PC-3 (cell line): ENCODE measurements around the gene LY6G6F. TPM values are rescaled to one million over a fixed set of nuclear protein-coding genes. Genes with fewer than 3 reads are reported as not detected.

Source experiments
- ATAC-seq: fragments of 200-7000 bp; cut with Tn5 transposase; 2 replicates; pipeline ENCODE4 v1.9.1; 2020; ENCODE audit warnings: mild to moderate bottlenecking, moderate library complexity
- BruUV-seq: library from RNA; stranded (reverse); fragments of 400-500 nt; replicated peaks from 2 replicates; lab custom pipeline; 2021; lab: Mats Ljungman, UMichigan
- CTCF ChIA-PET: fragments of 300-600 bp; sonication (Branson Sonifier 250); formaldehyde crosslinking; loops from one replicate; lab custom pipeline; 2022; ENCODE audit warnings: antibody characterized with exemption; lab: Charles Lee
- POLR2A ChIA-PET: fragments of 300-600 bp; sonication (Branson Sonifier 250); formaldehyde crosslinking; loops from one replicate; lab custom pipeline; 2022; ENCODE audit warnings: antibody characterized with exemption; ENCODE audit not compliant: unreplicated experiment; lab: Charles Lee
- DNase-seq: peaks from one replicate; pipeline ENCODE4 v3.0.0-alpha.2; 2015
- H2AFZ ChIP-seq: fragments of 300-600 bp; sonication (generic); 2 replicates; pipeline ENCODE4 v1.6.0; 2016; ENCODE audit warnings: antibody characterized with exemption, low read length
- H3F3A ChIP-seq: fragments of 300-600 bp; sonication (generic); one replicate; pipeline ENCODE4 v1.6.0; 2017; ENCODE audit warnings: antibody characterized with exemption, low read length, control low read depth, mild to moderate bottlenecking; ENCODE audit not compliant: unreplicated experiment
- H3K27ac ChIP-seq: fragments of 300-600 bp; sonication (generic); 2 replicates; pipeline ENCODE4 v1.5.1; 2016; ENCODE audit warnings: mild to moderate bottlenecking, low read length
- H3K27me3 ChIP-seq: fragments of 300-600 bp; sonication (generic); 2 replicates; pipeline ENCODE4 v1.6.1; 2016; ENCODE audit warnings: low read length, mixed read lengths
- H3K36me3 ChIP-seq: fragments of 300-600 bp; sonication (generic); 2 replicates; pipeline ENCODE4 v1.6.1; 2016; ENCODE audit warnings: low read depth, mixed run types, low read length, mixed read lengths
- H3K4me1 ChIP-seq: fragments of 300-600 bp; sonication (generic); 2 replicates; pipeline ENCODE4 v1.5.1; 2016; ENCODE audit warnings: low read length; ENCODE audit not compliant: insufficient read depth
- H3K4me2 ChIP-seq: fragments of 300-600 bp; sonication (generic); 2 replicates; pipeline ENCODE4 v1.6.0; 2016; ENCODE audit warnings: low read length
- H3K4me3 ChIP-seq: fragments of 300-600 bp; sonication (generic); 2 replicates; pipeline ENCODE4 v1.5.1; 2016; ENCODE audit warnings: mild to moderate bottlenecking, low read length, mixed read lengths
- H3K79me2 ChIP-seq: fragments of 300-600 bp; sonication (generic); 2 replicates; pipeline ENCODE4 v1.6.1; 2017; ENCODE audit warnings: low read length, mixed read lengths
- H3K9ac ChIP-seq: fragments of 300-600 bp; sonication (generic); 2 replicates; pipeline ENCODE4 v1.6.0; 2016; ENCODE audit warnings: mild to moderate bottlenecking, low read length
- H3K9me2 ChIP-seq: fragments of 300-600 bp; sonication (generic); replicated peaks from 2 replicates; pipeline ENCODE4 v1.6.1; 2016; ENCODE audit warnings: mixed run types, low read length, mixed read lengths
- H3K9me3 ChIP-seq: fragments of 300-600 bp; sonication (generic); 2 replicates; pipeline ENCODE4 v1.6.1; 2016; ENCODE audit warnings: low read length, mixed read lengths
- H4K20me1 ChIP-seq: fragments of 300-600 bp; sonication (generic); 2 replicates; pipeline ENCODE4 v1.6.1; 2016; ENCODE audit warnings: low read length, mixed read lengths
- CTCF ChIP-seq: fragments of 300-600 bp; sonication (generic); conservative IDR thresholded peaks from 2 replicates; pipeline ENCODE4 v1.5.1; 2017; ENCODE audit warnings: antibody characterized with exemption, low read depth, mild to moderate bottlenecking, low read length
- EZH2 ChIP-seq: fragments of 300-600 bp; sonication (generic); IDR thresholded peaks from one replicate; pipeline ENCODE4 v1.6.1; 2017; ENCODE audit warnings: antibody characterized with exemption, mild to moderate bottlenecking, low read length; ENCODE audit not compliant: unreplicated experiment
- EZH2phosphoT487 ChIP-seq: fragments of 300-600 bp; sonication (generic); IDR thresholded peaks from 2 replicates; pipeline ENCODE4 v1.6.1; 2018; ENCODE audit warnings: mild to moderate bottlenecking, antibody characterized with exemption, low read length, borderline replicate concordance
- intact Hi-C: fragments of 100-400 bp; cut with micrococcal nuclease; formaldehyde crosslinking; loops from 2 replicates; pipeline ENCODE4 v1.9.0; 2023
- total RNA-seq: library from RNA; depleted of rRNA; stranded (reverse); fragments of >200 nt; gene quantifications from 2 replicates; pipeline ENCODE4 v1.2.3, GENCODE V29; 2014

The LY6G6F gene
- total RNA-seq, 1 experiment from 2014 or later = not detected

- no peaks in the 10 kb centered on the region for H3F3A ChIP-seq
- CTCF ChIA-PET = no interaction called here
- POLR2A ChIA-PET = no interaction called here
- no peaks in the 10 kb centered on the region for H4K20me1 ChIP-seq
- no peaks in the 10 kb centered on the region for H3K27me3 ChIP-seq
- H3K79me2 ChIP-seq = no peaks in the 10 kb centered on the region
- 0 out of 2 replicates have a peak, but pooled peaks cover 3% of the 10 kb centered on the region for H3K4me1 ChIP-seq
- ATAC-seq (no peak), DNase-seq (no peak)
- H3K9me2 ChIP-seq = no peaks in the 10 kb centered on the region
- H3K27ac ChIP-seq = no peak overlapping the region
- no peak for TF ChIP-seq EZH2
- no peak for TF ChIP-seq EZH2phosphoT487
- TF ChIP-seq CTCF = no peak
- intact Hi-C loops = loop anchor here (10.0 kb wide), 2 partner anchors 147 to 177 kb away; partner anchors contain the start of gene NEU1
- H3K4me2 ChIP-seq = no peak overlapping the region
- H3K4me3 ChIP-seq = no peak overlapping the region
- H3K9me3 ChIP-seq = no peaks in the 10 kb centered on the region
- H2AFZ ChIP-seq = no peak overlapping the region
- H3K9ac ChIP-seq = no peak overlapping the region
- H3K36me3 ChIP-seq = peaks cover 8% of the 10 kb centered on the region; the same call in 1 of the 2 replicates
- no TSS peak for BruUV-seq
These were observed 18.6 kb upstream of the LY6G6F start for GRCh38 chr6:31687860-31688693.

DNA sequence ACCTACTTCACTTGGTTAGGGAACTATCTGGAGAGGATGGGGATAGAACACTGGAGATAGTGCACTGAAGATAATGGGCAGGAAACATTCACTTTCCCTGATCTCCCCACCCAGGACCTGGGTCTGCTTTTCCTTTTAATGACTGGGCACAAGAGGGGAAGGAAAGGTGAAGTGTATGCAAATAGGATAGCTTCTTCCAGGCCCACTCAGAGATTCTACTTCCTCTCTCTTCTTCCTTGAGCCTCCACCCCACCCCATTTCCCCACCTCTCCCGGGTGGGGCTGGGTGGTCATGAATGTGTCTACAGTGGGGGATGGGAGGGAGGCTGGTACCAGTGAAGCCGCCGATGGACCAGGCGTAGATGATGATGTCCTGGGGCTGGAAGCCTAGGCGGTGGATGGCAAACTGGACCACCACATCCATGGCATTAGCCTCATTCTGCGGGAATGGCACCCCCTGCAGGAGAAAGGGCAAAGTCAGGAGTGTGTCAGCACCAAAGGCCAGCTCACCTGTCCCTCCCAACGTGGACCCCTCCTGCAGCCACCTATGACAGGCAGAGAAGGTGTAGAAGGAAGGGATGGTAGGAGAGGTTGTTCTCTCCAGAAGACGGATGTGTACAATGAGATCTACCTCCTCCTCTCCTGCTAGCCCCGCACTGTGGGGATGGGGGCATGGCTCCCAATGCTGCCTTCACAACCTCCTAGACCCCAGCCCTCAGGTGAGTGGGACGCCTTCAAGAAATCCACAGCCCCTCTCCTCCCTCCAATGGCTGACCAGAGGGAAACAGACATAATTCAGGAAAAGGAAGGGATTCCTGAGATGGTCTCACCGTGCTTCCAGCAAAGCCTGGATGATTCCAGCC is 17.2 kb upstream of the LY6G6F start:
- intact Hi-C loops = loop anchor here (10.0 kb wide), 2 partner anchors 145 to 175 kb away; partner anchors contain the start of gene NEU1
- H3K4me1 ChIP-seq = 0 out of 2 replicates have a peak, but pooled peaks cover 3% of the 10 kb centered on the region
- no TSS peak for BruUV-seq
- H3F3A ChIP-seq = no peaks in the 10 kb centered on the region
- H3K4me3 ChIP-seq = no peak overlapping the region
- no peaks in the 10 kb centered on the region for H3K9me3 ChIP-seq
- H3K4me2 ChIP-seq = no peak overlapping the region
- H3K9ac ChIP-seq = no peak overlapping the region
- peaks cover 8% of the 10 kb centered on the region; the same call in 1 of the 2 replicates for H3K36me3 ChIP-seq
- H2AFZ ChIP-seq = no peak overlapping the region
- no peaks in the 10 kb centered on the region for H3K79me2 ChIP-seq
- no peak overlapping the region for H3K27ac ChIP-seq
- no peaks in the 10 kb centered on the region for H4K20me1 ChIP-seq
- DNase-seq (no peak), ATAC-seq (0 out of 2 replicates have a peak, but pooled peaks have one; percentile 35)
- CTCF ChIA-PET = no interaction called here
- TF ChIP-seq EZH2phosphoT487 = no peak
- TF ChIP-seq EZH2 = no peak
- TF ChIP-seq CTCF = peak; percentile 61
- POLR2A ChIA-PET = interaction anchor here (0.6 kb wide), 1 partner anchor 31 kb away, joined by 3 read pairs; no protein-coding TSS in a partner anchor
- H3K27me3 ChIP-seq = no peaks in the 10 kb centered on the region
- H3K9me2 ChIP-seq = no peaks in the 10 kb centered on the region
